NT2/D1 (cell line): ENCODE results near the gene TMEFF1.

Source experiments
- DNase-seq: peaks from one replicate; pipeline ENCODE4 v3.0.0-alpha.2; 2011; ENCODE audit warnings: low read depth, low spot score
- H3K27me3 ChIP-seq: 2 replicates; pipeline ENCODE4 v1.6.0; 2011; ENCODE audit warnings: mild to moderate bottlenecking; ENCODE audit not compliant: insufficient read length, insufficient read depth
- H3K36me3 ChIP-seq: 2 replicates; pipeline ENCODE4 v1.6.1; 2011; ENCODE audit warnings: mild to moderate bottlenecking, low read length, mixed read lengths; ENCODE audit not compliant: insufficient read depth, insufficient read length
- H3K4me1 ChIP-seq: 2 replicates; pipeline ENCODE4 v1.5.1; 2011; ENCODE audit not compliant: insufficient read depth, insufficient read length
- H3K4me3 ChIP-seq: 2 replicates; pipeline ENCODE4 v1.5.1; 2011; ENCODE audit warnings: low read depth; ENCODE audit not compliant: insufficient read length
- H3K9ac ChIP-seq: 2 replicates; pipeline ENCODE4 v1.6.0; 2011; ENCODE audit warnings: low read depth; ENCODE audit not compliant: insufficient read length
- H3K9me3 ChIP-seq: 2 replicates; pipeline ENCODE4 v1.5.1; 2011; ENCODE audit warnings: mild to moderate bottlenecking, low read length; ENCODE audit not compliant: insufficient read depth
- SUZ12 ChIP-seq: IDR thresholded peaks from 2 replicates; pipeline ENCODE4 v1.6.1; 2011; ENCODE audit not compliant: insufficient read length, insufficient read depth; ENCODE audit errors: extremely low read depth
- YY1 ChIP-seq: IDR thresholded peaks from 2 replicates; pipeline ENCODE4 v1.6.1; 2011; ENCODE audit not compliant: insufficient read length, insufficient read depth
- ZNF274 ChIP-seq: IDR thresholded peaks from 2 replicates; pipeline ENCODE4 v1.6.1; 2011; ENCODE audit warnings: mild to moderate bottlenecking, low read depth, low read length

TMEFF1 gene

DNA sequence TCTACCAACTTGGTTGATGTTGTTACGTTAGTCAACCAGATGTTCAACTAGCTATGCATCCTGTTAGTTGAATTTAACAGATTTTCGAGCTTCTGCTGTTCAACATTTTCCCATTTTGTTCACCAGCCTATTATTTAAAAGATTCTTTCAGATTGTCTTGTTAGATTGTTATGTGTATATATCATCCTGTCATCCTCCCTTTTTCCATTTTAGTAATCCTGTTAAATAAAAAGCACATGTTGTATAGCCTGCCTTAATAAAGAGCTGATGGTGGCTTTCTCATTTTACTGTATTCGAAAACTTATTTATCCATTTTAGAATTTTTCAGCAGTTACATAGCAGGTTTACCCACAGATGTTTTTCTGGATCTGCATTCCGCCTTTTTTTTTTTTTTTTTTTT, 4.3 kb downstream of the TMEFF1 start:
- Histone ChIP-seq H3K27me3 (no peaks in the 10 kb centered on the region), H3K9me3 (no peaks in the 10 kb centered on the region), H3K4me3 (no peak overlapping the region), H3K36me3 (no peaks in the 10 kb centered on the region), H3K9ac (no peak overlapping the region), H3K4me1 (no peaks in the 10 kb centered on the region)
- TF ChIP-seq SUZ12 (no peak), YY1 (no peak), ZNF274 (no peak)
- DNase-seq: no peak

DNA sequence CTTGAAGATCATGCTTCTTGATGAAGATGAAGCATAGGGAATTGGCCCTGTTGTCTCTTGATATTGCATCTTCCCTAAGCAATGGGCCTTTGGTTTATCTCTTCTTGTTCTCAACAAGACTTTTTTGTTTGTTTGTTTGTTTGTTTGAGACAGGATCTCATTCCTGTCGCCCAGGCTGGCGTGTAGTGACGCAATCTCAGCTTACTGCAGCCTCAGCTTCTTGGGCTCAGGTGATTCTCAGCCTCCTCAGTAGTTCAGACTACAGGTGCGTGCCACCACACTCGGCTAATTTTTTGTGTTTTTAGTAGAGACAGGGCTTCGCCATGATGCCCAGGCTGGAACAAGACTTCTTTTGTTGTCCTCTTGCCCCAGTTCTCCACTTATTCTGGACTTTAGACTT, 5.2 kb downstream of the TMEFF1 start:
- TF ChIP-seq ZNF274 (no peak), YY1 (no peak), SUZ12 (no peak)

DNA sequence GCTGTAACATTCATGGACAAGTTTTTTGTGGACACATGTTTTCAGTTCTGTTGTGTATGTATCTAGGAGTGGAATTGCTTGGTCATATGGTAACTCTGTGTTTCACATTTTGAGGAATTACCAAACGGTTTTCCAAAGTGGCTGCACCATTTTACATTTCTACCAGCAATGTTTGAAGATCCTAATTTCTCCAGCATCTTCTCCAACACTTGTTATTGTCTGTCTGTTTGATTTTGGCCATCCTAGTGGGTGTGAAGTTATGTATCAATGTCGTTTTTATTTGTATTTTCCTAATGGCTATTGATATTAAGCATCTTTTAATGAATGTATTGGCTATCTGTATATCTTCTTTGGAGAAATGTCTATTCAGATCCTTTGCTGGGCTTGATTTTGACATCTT, 6.9 kb downstream of the TMEFF1 start:
- no peaks in the 10 kb centered on the region for H3K4me1 ChIP-seq

More for the DNA sequence above, 5.2 kb downstream of the TMEFF1 start:
- DNase-seq: no peak
- no peaks in the 10 kb centered on the region for H3K9me3 ChIP-seq
- H3K36me3 ChIP-seq: no peaks in the 10 kb centered on the region
- H3K9ac ChIP-seq: no peak overlapping the region
- H3K27me3 ChIP-seq: no peaks in the 10 kb centered on the region
- H3K4me3 ChIP-seq: no peak overlapping the region
- no peaks in the 10 kb centered on the region for H3K4me1 ChIP-seq

DNA sequence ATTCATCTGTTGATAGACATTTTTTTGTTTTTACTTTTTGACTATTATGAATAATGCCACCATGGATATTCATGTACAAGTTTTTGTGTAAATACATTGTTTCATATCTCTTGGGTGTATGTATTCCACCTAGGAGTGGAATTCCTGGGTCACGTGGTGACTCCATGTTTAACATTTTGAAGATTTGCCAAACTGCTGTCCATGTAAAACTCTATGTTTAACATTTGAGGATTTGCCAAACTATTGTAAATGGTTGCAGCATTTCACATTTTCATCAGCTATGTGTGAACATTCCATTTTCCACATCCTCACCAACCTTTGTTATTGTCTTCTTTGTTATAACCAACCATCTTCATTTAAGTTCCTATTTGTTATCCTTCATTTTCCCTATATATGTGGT, 12.2 kb downstream of the TMEFF1 start:
- Histone ChIP-seq H3K36me3 (no peaks in the 10 kb centered on the region), H3K4me1 (no peaks in the 10 kb centered on the region), H3K9ac (no peak overlapping the region), H3K4me3 (no peak overlapping the region), H3K9me3 (no peaks in the 10 kb centered on the region), H3K27me3 (no peaks in the 10 kb centered on the region)
- TF ChIP-seq SUZ12 (no peak), ZNF274 (no peak), YY1 (no peak)
- no peak for DNase-seq

More for the DNA sequence above, 6.9 kb downstream of the TMEFF1 start:
- Histone ChIP-seq H3K36me3 (no peaks in the 10 kb centered on the region), H3K9me3 (no peaks in the 10 kb centered on the region), H3K4me3 (no peak overlapping the region), H3K9ac (no peak overlapping the region), H3K27me3 (no peaks in the 10 kb centered on the region)
- DNase-seq: no peak
- TF ChIP-seq SUZ12 (no peak), YY1 (no peak), ZNF274 (no peak)

DNA sequence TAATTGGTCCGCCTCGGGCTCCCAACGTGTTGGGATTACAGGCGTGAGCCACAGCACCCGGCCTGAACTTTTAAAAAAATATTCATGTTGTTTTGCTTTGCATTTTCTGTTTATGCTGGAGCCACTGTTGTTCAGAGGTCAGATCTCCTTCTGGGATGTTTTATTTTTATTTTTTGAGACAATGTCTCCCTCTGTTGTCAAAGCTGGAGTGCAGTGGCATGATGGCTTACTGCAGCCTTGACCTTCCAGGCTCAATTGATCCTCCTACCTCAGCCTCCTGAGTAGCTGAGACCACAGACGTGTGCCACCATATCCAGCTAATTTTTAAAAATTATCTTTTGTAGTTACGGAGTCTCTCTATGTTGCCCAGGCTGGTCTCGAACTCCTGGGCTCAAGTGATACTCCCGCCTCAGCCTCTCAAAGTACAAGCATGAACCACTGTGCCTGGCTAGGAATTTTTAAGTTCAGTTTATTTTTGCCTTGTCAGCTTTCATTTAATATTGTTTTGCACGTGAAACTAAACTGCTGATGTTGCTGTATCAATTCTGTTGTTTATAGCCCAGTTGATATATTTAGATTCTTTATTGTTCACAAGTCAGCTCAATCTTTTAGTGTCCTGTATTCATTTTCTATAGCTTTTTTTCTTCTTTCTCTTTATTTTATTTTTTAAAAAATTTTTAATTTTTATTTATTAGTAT, 13.7 kb downstream of the TMEFF1 start:
- H3K9me3 ChIP-seq: no peaks in the 10 kb centered on the region
- no peak for TF ChIP-seq YY1
- no peak for TF ChIP-seq ZNF274
- TF ChIP-seq SUZ12: no peak
- H3K27me3 ChIP-seq: no peaks in the 10 kb centered on the region
- no peak for DNase-seq
- H3K4me3 ChIP-seq: no peak overlapping the region
- H3K36me3 ChIP-seq: no peaks in the 10 kb centered on the region
- no peak overlapping the region for H3K9ac ChIP-seq
- no peaks in the 10 kb centered on the region for H3K4me1 ChIP-seq

DNA sequence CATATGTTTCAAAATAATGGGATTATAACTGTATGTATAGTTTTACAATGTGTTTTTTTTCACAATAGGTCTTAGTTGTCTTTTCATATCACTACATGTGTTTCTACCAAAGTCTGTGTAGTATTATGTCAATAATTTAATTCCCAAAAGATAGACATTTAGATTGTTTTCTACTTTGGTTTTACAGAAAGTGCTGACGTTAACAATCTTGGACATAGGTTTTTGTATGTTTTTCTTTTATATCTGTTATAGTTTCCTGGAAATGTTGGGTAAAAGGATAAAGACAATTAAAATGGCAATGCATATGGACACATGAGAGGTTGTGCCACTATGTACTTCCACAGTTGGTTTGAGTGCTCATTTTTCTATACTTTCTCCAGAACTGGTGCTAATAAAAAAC, 15.2 kb downstream of the TMEFF1 start:
- no peak for DNase-seq
- H3K27me3 ChIP-seq: no peaks in the 10 kb centered on the region
- H3K36me3 ChIP-seq: no peaks in the 10 kb centered on the region
- TF ChIP-seq SUZ12: no peak
- TF ChIP-seq ZNF274: no peak
- no peak for TF ChIP-seq YY1
- no peaks in the 10 kb centered on the region for H3K9me3 ChIP-seq
- no peak overlapping the region for H3K4me3 ChIP-seq
- no peak overlapping the region for H3K9ac ChIP-seq
- no peaks in the 10 kb centered on the region for H3K4me1 ChIP-seq

DNA sequence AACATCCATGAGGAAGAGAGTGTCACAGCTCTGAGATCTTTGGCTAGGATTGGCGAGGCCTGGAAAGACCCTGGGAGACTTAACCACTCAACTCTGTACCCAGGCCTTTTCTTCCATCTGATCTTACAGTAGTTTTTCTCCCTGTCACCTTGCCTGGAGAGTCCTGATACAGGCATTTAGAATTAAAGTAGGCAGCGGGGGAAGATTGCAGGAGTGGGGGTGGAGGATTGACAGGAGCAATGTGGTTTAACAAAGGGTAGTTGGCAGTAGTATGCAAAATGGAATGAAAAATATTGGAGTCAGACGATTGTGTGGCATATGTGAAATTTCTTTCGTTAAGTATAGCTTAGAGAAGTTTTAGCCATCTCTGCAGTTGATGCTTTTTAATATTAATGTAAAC, 16.9 kb downstream of the TMEFF1 start:
- no peak overlapping the region for H3K9ac ChIP-seq
- H3K36me3 ChIP-seq: no peaks in the 10 kb centered on the region
- no peaks in the 10 kb centered on the region for H3K9me3 ChIP-seq
- no peaks in the 10 kb centered on the region for H3K27me3 ChIP-seq
- H3K4me1 ChIP-seq: no peaks in the 10 kb centered on the region
- DNase-seq: no peak
- no peak overlapping the region for H3K4me3 ChIP-seq
- TF ChIP-seq SUZ12 (no peak), ZNF274 (no peak)
